Right lobe of liver (tissue), 4 donors: Measurements from ENCODE around the gene CFAP251.

Experiments used
- CTCF ChIP-seq, 4 donors: fragments of 200-600 bp in 3 of 4; fragments of 450-650 bp in 1 of 4; IDR thresholded peaks; one replicate each; pipeline versions ENCODE4 v1.5.1 to v1.8.0; 2016 to 2022; ENCODE audit warnings: antibody characterized with exemption in 4 of 4, mild to moderate bottlenecking in 2 of 4
- POLR2A ChIP-seq: fragments of 450-650 bp; IDR thresholded peaks from one replicate; pipeline ENCODE4 v1.6.1; 2017; ENCODE audit warnings: antibody characterized with exemption, mild to moderate bottlenecking
- donor health status: DM: no; HTN: no; CAD: no.
- donor health status: DM: no; HTN: no; CAD: no.
- donor health status: DM: no; HTN: yes; CAD: no.

GRCh38 chr12:122001466-122002209 lies 83.2 kb downstream of the CFAP251 start:
- no peak for TF ChIP-seq CTCF (IDR thresholded peaks at IDR 0.05)
- no peak for TF ChIP-seq POLR2A
